Adipocyte (in vitro differentiated cells): Measurements from ENCODE around the gene ARHGEF28.

Experiments used
- DNase-seq: peaks from one replicate; pipeline ENCODE4 v3.0.0-alpha.2; 2015; ENCODE audit warnings: low read depth
- H3K27me3 ChIP-seq: replicated peaks from 2 replicates; pipeline ENCODE4 v1.7.0; 2013; ENCODE audit warnings: mild to moderate bottlenecking, low read length, moderate library complexity; ENCODE audit not compliant: control insufficient read depth, insufficient read depth
- H3K36me3 ChIP-seq: 2 replicates; pipeline ENCODE4 v1.7.0; 2013; ENCODE audit warnings: low read length, mild to moderate bottlenecking, moderate library complexity; ENCODE audit not compliant: control insufficient read depth, insufficient read depth, severe bottlenecking
- H3K4me1 ChIP-seq: 2 replicates; pipeline ENCODE4 v1.7.0; 2013; ENCODE audit warnings: mild to moderate bottlenecking, low read length, moderate library complexity; ENCODE audit not compliant: control insufficient read depth, insufficient read depth
- H3K4me3 ChIP-seq: 2 replicates; pipeline ENCODE4 v1.7.0; 2013; ENCODE audit warnings: mild to moderate bottlenecking, low read length, moderate library complexity
- H3K9ac ChIP-seq: 2 replicates; pipeline ENCODE4 v1.7.0; 2013; ENCODE audit warnings: mild to moderate bottlenecking, low read length, moderate library complexity
- H3K9me3 ChIP-seq: 2 replicates; pipeline ENCODE4 v1.7.0; 2013; ENCODE audit warnings: mild to moderate bottlenecking, low read length, moderate library complexity; ENCODE audit not compliant: control insufficient read depth

Gene ARHGEF28

DNA sequence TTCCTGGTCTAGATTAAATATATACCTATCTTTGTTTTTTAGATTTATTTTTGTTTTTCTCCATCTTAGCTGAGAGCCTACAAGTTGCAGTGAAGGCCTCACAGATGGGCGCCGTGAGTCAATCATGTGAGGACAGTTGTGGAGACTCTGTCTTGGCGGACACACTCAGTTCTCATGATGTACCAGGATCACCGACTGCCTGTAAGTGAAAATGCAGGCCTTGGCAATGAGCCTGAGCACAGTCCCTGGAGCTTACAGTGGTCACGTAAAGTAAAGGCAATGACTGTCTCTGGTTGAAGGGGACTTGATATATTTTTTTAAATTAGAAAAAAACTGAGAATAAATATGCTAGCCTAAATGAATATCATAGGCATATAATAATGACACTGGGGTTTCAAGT, 271.9 kb downstream of the ARHGEF28 start:
- no peak for DNase-seq
- H3K9ac ChIP-seq: no peak overlapping the region
- no peaks in the 10 kb centered on the region for H3K36me3 ChIP-seq
- no peak overlapping the region for H3K4me3 ChIP-seq
- H3K27me3 ChIP-seq: no peaks in the 10 kb centered on the region
- H3K9me3 ChIP-seq: no peaks in the 10 kb centered on the region
- peaks cover 31% of the 10 kb centered on the region for H3K4me1 ChIP-seq

DNA sequence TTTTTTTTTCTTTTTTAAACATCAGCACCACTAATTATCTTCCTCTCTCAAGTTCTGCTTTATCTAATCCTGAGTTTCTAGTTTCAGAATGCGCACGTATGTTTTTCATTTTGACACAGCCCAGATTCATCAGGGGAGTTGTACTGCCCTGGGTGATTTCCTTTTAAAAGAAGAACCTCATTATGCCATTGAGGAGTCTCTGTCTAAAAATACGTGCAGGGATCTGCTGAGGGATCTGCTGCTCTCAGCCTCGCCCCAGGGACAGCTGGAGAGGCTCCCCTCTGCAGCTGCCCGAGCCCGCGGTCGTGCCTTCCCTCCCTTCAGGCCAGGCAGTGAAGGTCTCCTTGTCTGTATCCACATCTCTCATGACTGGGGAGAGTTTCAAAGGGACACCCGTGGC, 273.1 kb downstream of the ARHGEF28 start:
- Histone ChIP-seq H3K27me3 (no peaks in the 10 kb centered on the region), H3K36me3 (no peaks in the 10 kb centered on the region), H3K9me3 (no peaks in the 10 kb centered on the region), H3K9ac (no peak overlapping the region), H3K4me3 (no peak overlapping the region), H3K4me1 (peaks cover 23% of the 10 kb centered on the region)
- peak; percentile 19 for DNase-seq

DNA sequence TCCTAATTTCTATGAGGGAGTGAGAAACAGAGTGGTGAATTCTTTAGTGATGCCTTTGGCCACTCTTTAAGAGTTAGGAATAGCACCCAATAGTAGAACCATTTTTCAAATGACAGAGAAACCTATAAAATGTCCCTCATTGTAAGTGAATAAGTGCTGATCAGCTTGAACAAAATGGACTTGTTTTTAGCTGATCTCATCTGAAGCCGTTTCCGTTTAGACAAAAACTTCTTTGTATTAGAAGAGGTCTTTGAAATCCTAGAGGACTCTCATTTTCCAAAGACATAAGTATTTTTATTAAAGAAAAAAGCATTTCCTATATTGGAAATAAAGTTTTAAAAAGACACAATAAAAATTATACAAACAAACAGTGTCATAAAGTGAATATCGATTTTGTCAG, 273.9 kb downstream of the ARHGEF28 start:
- no peak overlapping the region for H3K9ac ChIP-seq
- H3K9me3 ChIP-seq: no peaks in the 10 kb centered on the region
- no peak overlapping the region for H3K4me3 ChIP-seq
- DNase-seq: no peak
- H3K36me3 ChIP-seq: no peaks in the 10 kb centered on the region
- peaks cover 23% of the 10 kb centered on the region for H3K4me1 ChIP-seq
- no peaks in the 10 kb centered on the region for H3K27me3 ChIP-seq

- H3K36me3 ChIP-seq: no peaks in the 10 kb centered on the region
- no peaks in the 10 kb centered on the region for H3K27me3 ChIP-seq
- H3K9ac ChIP-seq: no peak overlapping the region
- peak overlapping the region; percentile 62 for H3K4me3 ChIP-seq
- DNase-seq: no peak
- H3K4me1 ChIP-seq: peaks cover 23% of the 10 kb centered on the region
- H3K9me3 ChIP-seq: no peaks in the 10 kb centered on the region
Observed at GRCh38 chr5:73900566-73900965, 274.6 kb downstream of the ARHGEF28 start.

DNA sequence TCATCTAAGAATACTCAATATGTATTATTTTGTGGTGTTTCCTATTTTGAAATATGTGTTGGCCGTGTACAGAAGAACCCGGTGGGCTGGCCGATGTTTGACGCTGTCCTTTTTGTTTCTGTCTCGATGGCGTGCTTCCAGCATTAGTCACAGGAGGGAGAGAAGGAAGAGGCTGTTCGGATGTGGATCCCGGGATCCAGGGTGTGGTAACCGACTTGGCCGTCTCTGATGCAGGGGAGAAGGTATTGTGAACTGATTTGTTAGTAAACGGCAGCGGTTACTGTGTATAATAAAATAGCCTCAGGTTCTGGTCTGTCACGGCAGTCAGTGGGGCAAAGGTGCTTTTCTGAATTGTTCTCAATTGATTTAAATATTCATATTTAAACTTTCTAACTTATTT, 275.0 kb downstream of the ARHGEF28 start:
- H3K27me3 ChIP-seq: no peaks in the 10 kb centered on the region
- H3K4me3 ChIP-seq: peak overlapping the region; percentile 62
- H3K4me1 ChIP-seq: peaks cover 23% of the 10 kb centered on the region
- no peak for DNase-seq
- peak overlapping the region; percentile 53 for H3K9ac ChIP-seq
- no peaks in the 10 kb centered on the region for H3K9me3 ChIP-seq
- no peaks in the 10 kb centered on the region for H3K36me3 ChIP-seq

- peak overlapping the region; percentile 53 for H3K9ac ChIP-seq
- no peak for DNase-seq
Observed at GRCh38 chr5:73901455-73901854, 275.5 kb downstream of the ARHGEF28 start.

DNA sequence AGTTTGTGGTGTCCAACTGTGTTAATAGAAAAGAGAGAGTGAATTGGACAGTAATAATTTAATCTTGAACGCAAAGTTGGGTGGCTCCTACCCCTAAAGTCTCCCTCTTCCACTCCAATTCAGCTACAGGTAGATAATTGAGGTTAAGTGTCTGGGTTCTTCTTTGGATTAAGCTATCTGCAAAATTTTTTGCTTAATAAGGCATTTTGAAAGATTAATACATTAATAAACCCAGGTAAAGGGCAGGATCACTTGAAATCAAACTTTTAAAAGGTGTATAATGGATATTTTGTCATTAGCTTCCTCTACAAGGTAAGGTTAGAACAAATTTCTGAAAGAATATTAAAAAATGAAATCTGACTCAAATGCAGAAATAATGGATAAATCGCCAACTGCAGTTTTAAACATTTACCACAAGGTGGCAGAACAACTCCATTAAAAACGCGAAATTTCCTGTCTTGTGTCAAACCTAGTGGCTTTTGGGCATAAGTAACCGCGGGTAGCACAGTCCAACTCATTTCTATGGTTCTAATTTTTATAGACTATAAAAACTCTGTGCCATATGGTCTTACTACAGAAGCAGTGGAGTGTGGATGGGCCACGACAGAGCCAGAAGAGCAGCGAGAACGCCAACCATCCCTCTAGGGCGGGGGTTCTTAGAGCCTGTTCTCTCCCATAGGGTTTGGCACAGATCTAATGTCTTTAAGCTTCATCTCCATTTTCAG, 276.5 kb downstream of the ARHGEF28 start:
- Histone ChIP-seq H3K9me3 (no peaks in the 10 kb centered on the region), H3K9ac (peak overlapping the region; percentile 45), H3K4me1 (peaks cover 23% of the 10 kb centered on the region), H3K4me3 (no peak overlapping the region), H3K36me3 (no peaks in the 10 kb centered on the region), H3K27me3 (no peaks in the 10 kb centered on the region)
- peak; percentile 83 for DNase-seq

More at GRCh38 chr5:73901455-73901854, 275.5 kb downstream of the ARHGEF28 start:
- H3K9me3 ChIP-seq: no peaks in the 10 kb centered on the region
- H3K27me3 ChIP-seq: no peaks in the 10 kb centered on the region
- no peaks in the 10 kb centered on the region for H3K36me3 ChIP-seq
- peaks cover 23% of the 10 kb centered on the region for H3K4me1 ChIP-seq
- H3K4me3 ChIP-seq: peak overlapping the region; percentile 62

DNA sequence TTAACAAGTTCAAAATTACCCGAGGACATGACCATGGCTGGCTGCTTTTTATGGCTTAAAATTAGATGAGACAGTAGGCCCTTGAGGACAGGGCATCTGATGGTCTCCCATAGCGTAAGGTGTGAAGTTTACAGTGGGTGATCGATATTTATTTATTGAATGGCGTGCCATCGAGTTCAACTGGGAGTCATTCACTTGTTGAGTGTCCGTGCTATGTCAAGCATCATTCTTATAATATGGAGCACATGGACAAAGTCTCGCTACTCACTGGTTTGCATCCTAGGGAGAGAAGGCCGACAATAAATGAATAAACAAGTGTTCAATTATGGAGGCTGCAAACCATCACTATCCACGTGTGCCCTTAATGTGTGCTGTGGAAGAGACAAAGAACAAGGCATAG, 277.2 kb downstream of the ARHGEF28 start:
- Histone ChIP-seq H3K9me3 (no peaks in the 10 kb centered on the region), H3K4me1 (peaks cover 23% of the 10 kb centered on the region), H3K27me3 (no peaks in the 10 kb centered on the region), H3K36me3 (no peaks in the 10 kb centered on the region), H3K9ac (peak overlapping the region; percentile 13), H3K4me3 (no peak overlapping the region)
- DNase-seq: no peak

GRCh38 chr5:73906277-73906676, 280.3 kb downstream of the ARHGEF28 start:
- no peak overlapping the region for H3K4me3 ChIP-seq
- H3K9ac ChIP-seq: no peak overlapping the region
- peaks cover 21% of the 10 kb centered on the region for H3K4me1 ChIP-seq
- H3K27me3 ChIP-seq: no peaks in the 10 kb centered on the region
- no peak for DNase-seq
- no peaks in the 10 kb centered on the region for H3K36me3 ChIP-seq
- H3K9me3 ChIP-seq: no peaks in the 10 kb centered on the region

DNA sequence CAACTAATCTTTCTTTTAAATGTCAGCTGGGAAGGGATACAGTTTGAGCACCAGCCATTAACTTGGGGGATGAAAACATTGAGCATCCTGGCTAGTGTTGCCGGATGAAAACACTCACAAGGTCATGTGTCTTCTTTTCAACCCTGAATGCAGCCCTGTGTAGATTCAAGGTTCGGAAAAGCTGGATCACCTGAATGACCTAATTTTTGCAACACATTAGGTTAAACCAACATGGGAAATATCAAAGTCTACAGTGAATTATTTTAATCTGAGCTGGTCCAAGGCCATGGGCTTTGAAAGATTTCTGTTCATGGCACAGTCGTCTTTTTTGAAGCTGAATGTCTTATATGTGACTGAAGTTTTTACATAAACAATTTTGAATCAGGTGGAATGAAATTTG, 281.2 kb downstream of the ARHGEF28 start:
- Histone ChIP-seq H3K27me3 (no peaks in the 10 kb centered on the region), H3K4me1 (peaks cover 12% of the 10 kb centered on the region), H3K36me3 (peaks cover 3% of the 10 kb centered on the region), H3K4me3 (no peak overlapping the region), H3K9ac (no peak overlapping the region), H3K9me3 (no peaks in the 10 kb centered on the region)
- DNase-seq: no peak

GRCh38 chr5:73908395-73908794, 282.4 kb downstream of the ARHGEF28 start:
- H3K4me1 ChIP-seq: peaks cover 6% of the 10 kb centered on the region
- H3K9ac ChIP-seq: peak overlapping the region; percentile 32
- H3K36me3 ChIP-seq: peaks cover 3% of the 10 kb centered on the region
- peak; percentile 29 for DNase-seq
- H3K27me3 ChIP-seq: no peaks in the 10 kb centered on the region
- H3K4me3 ChIP-seq: no peak overlapping the region
- H3K9me3 ChIP-seq: no peaks in the 10 kb centered on the region

GRCh38 chr5:73908846-73909245, 282.9 kb downstream of the ARHGEF28 start:
- Histone ChIP-seq H3K9ac (no peak overlapping the region), H3K27me3 (no peaks in the 10 kb centered on the region), H3K4me1 (peaks cover 6% of the 10 kb centered on the region), H3K4me3 (no peak overlapping the region), H3K9me3 (no peaks in the 10 kb centered on the region), H3K36me3 (peaks cover 3% of the 10 kb centered on the region)
- no peak for DNase-seq
